Activated CD4-positive, CD25-positive, alpha-beta regulatory T cell treated with anti-CD3 and anti-CD28 coated beads, Interleukin-2, amount 50 U/mL, for 72 hours (primary cell): ENCODE results near the gene SPTB.

Experiments
- DNase-seq: peaks from one replicate; pipeline ENCODE4 v3.0.0; 2021

Gene SPTB

GRCh38 chr14:64880221-64881121, 764 bp upstream of the SPTB start:
- DNase-seq, result peak; percentile 60

- no peak for DNase-seq
Measured at GRCh38 chr14:64878837-64879634, 671 bp downstream of the SPTB start.

GRCh38 chr14:64877846-64878245, 1.9 kb downstream of the SPTB start:
- no peak for DNase-seq

GRCh38 chr14:64875350-64875749, 4.4 kb downstream of the SPTB start:
- no peak for DNase-seq

- no peak for DNase-seq
Measured at GRCh38 chr14:64873506-64874219, 6.0 kb downstream of the SPTB start.

GRCh38 chr14:64871344-64871743, 8.4 kb downstream of the SPTB start:
- no peak for DNase-seq

- DNase-seq, result no peak
Measured at GRCh38 chr14:64870160-64870559, 9.5 kb downstream of the SPTB start.

GRCh38 chr14:64868841-64869240, 10.9 kb downstream of the SPTB start:
- no peak for DNase-seq

GRCh38 chr14:64868379-64868778, 11.3 kb downstream of the SPTB start:
- DNase-seq, result no peak

GRCh38 chr14:64867182-64867581, 12.5 kb downstream of the SPTB start:
- no peak for DNase-seq

- DNase-seq, result no peak
Measured at GRCh38 chr14:64865992-64866391, 13.7 kb downstream of the SPTB start.

- no peak for DNase-seq
Measured at GRCh38 chr14:64865109-64865508, 14.6 kb downstream of the SPTB start.

- no peak for DNase-seq
Measured at GRCh38 chr14:64864258-64864657, 15.4 kb downstream of the SPTB start.

- DNase-seq, result no peak
Measured at GRCh38 chr14:64861916-64862315, 17.8 kb downstream of the SPTB start.

- no peak for DNase-seq
Measured at GRCh38 chr14:64860039-64860438, 19.7 kb downstream of the SPTB start.

GRCh38 chr14:64857979-64858744, 21.5 kb downstream of the SPTB start:
- DNase-seq, result no peak

GRCh38 chr14:64856529-64857445, 22.9 kb downstream of the SPTB start:
- no peak for DNase-seq

GRCh38 chr14:64855721-64856528, 23.8 kb downstream of the SPTB start:
- no peak for DNase-seq

GRCh38 chr14:64850369-64851137, 29.2 kb downstream of the SPTB start:
- no peak for DNase-seq

- no peak for DNase-seq
Measured at GRCh38 chr14:64849940-64850339, 29.8 kb downstream of the SPTB start.
